ENCODE measurements around the gene SPTBN1. TPM values are rescaled to one million over a fixed set of nuclear protein-coding genes. Genes with fewer than 3 reads are reported as not detected.

Gene SPTBN1
- total RNA-seq, 1 donor from 2014 or later = 224 TPM

DNA sequence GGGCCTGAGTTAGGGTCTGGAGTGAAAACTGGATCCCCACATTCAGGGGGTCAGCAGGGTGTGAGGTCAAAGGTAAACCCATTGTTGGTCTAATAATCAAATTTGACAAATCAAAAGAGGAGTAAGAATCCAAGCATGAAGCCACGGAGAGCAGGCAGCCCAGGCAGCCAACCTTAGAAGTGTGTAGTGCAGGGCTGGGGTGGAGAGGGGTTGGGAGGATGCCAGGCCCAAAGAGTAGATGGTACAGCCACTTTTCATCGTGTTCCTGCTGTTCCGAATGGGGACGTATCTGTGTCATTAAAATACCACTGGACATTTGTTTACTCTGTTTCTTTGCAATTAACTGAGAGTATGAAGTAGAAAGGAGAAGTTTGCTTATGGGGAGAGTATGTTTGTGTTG is 16.5 kb upstream of the SPTBN1 start:
- no peak for DNase-seq (ENCODE audit: low read depth)
- TF ChIP-seq, protein P1, sequence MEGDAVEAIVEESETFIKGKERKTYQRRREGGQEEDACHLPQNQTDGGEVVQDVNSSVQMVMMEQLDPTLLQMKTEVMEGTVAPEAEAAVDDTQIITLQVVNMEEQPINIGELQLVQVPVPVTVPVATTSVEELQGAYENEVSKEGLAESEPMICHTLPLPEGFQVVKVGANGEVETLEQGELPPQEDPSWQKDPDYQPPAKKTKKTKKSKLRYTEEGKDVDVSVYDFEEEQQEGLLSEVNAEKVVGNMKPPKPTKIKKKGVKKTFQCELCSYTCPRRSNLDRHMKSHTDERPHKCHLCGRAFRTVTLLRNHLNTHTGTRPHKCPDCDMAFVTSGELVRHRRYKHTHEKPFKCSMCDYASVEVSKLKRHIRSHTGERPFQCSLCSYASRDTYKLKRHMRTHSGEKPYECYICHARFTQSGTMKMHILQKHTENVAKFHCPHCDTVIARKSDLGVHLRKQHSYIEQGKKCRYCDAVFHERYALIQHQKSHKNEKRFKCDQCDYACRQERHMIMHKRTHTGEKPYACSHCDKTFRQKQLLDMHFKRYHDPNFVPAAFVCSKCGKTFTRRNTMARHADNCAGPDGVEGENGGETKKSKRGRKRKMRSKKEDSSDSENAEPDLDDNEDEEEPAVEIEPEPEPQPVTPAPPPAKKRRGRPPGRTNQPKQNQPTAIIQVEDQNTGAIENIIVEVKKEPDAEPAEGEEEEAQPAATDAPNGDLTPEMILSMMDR (conservative IDR thresholded peaks at IDR 0.05; ENCODE audit: low read depth, low read length) = no peak
- H3K4me3 ChIP-seq (ENCODE audit: low read depth, low read length) = no peak overlapping the region

DNA sequence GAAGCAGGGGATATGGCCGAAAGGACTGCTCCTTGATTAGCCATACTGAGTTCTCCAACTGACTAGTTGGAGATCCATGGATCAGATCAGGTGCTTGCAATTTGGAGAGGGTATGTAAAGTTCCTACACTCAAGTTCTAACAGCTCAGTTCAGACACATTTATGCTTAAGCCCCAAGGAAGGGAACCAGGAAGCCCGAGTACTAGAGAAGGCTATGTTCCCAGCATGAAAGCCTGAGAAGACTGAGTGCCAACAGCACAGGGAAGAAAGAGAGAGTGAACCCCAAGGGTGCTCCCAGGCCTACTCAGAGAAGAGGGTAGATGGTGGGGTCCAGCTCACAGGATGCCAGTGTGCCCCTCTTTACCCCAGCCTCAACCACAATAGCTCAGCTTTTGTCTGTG is 16.1 kb upstream of the SPTBN1 start:
- DNase-seq (ENCODE audit: low read depth) = no peak
- H3K4me3 ChIP-seq (ENCODE audit: low read depth, low read length) = no peak overlapping the region
- TF ChIP-seq, protein P1 (conservative IDR thresholded peaks at IDR 0.05; ENCODE audit: low read depth, low read length) = no peak

DNA sequence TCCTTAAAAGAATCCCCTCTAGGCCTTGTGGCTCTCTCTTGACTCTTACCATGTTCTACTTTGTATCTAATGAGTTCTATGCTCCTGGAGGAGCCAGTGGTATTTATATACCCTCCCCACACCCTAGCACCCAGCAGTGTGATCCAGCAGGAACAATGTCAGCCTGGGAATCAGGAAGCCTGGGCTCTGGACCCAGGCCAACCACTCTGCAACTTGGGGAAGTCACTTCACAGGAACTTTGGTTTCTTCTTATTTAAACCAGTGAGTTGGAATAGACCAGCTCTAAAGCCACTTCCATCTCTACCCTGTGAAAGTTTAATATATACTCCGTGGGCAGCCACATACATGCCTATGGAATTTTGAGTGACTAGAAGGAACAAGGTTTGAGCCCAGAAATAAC is 11.6 kb upstream of the SPTBN1 start:
- H3K4me3 ChIP-seq (ENCODE audit: low read depth, low read length) = no peak overlapping the region
- TF ChIP-seq, protein P1 (conservative IDR thresholded peaks at IDR 0.05; ENCODE audit: low read depth, low read length) = no peak
- no peak for DNase-seq (ENCODE audit: low read depth)

DNA sequence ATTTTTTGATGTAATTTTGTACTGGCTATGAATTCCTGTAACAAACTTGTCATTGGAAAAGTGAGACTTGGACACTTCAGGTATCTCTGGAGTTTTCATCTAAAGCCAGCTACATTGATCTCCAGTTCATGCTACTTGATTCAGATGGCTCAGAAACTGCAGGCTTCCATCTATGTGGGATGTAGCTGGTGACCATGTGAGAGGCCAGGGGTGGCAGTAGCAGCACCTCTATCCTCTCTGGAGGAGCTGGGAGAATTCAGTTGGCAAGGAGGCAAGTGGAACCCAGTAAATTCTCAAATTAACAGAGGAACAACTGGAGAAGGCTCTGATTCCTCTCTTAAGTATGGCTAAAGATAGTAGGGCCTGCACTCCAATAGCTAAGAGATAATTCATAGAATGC is 10.0 kb upstream of the SPTBN1 start:
- no peak overlapping the region for H3K4me3 ChIP-seq (ENCODE audit: low read depth, low read length)
- TF ChIP-seq, protein P1 (conservative IDR thresholded peaks at IDR 0.05; ENCODE audit: low read depth, low read length) = no peak
- DNase-seq (ENCODE audit: low read depth) = no peak

DNA sequence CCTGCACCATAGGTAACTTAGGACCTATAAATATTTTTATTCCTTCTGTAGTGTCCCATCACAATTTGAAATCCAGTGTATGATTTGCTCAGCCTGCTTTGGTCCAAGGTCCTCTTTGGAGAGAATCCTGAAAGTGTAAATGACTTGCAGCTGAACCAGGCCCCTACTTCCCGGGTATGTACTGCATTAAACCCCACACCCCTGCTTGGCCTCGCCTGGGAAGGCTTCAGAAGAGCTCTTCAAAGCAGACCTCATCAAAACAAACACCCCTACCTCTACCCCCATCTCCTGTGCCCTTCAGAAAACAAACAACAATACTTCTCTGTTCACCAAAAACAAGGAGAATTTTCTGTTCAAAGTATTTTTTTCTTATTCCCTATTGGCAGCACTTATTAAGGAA is 9.5 kb upstream of the SPTBN1 start:
- DNase-seq (ENCODE audit: low read depth) = no peak
- no peak overlapping the region for H3K4me3 ChIP-seq (ENCODE audit: low read depth, low read length)
- TF ChIP-seq, protein P1 (conservative IDR thresholded peaks at IDR 0.05; ENCODE audit: low read depth, low read length) = no peak

DNA sequence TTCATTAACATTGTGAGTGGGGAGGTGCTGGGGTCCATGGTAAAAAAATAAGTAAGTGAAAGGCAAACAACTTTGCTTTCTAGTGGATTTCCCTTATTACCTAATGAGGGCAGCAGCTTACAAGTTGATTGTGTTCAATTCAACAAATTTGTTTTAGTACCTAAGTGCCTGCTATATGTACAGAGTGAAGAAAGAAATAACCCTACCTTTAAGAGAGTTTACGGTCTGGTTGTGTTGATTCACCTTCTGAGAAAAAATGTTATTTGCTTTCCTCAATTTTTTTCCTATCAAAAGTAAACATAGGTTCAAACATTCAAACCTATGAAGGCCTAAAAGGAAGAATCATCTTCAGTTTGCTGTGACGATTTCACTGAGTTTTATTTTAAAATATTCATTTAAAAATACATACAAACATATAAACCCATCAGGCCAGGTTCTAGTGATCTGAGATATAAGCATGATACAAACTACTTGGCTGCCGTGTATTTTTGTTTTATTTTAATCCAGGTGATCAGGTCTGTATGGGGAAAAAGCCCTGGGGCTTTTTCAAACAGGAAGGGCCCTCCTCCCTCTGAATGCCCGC is 1.5 kb upstream of the SPTBN1 start:
- TF ChIP-seq, protein P1 (conservative IDR thresholded peaks at IDR 0.05; ENCODE audit: low read depth, low read length) = no peak
- H3K4me3 ChIP-seq (ENCODE audit: low read depth, low read length) = peak overlapping the region; percentile 79
- no peak for DNase-seq (ENCODE audit: low read depth)

DNA sequence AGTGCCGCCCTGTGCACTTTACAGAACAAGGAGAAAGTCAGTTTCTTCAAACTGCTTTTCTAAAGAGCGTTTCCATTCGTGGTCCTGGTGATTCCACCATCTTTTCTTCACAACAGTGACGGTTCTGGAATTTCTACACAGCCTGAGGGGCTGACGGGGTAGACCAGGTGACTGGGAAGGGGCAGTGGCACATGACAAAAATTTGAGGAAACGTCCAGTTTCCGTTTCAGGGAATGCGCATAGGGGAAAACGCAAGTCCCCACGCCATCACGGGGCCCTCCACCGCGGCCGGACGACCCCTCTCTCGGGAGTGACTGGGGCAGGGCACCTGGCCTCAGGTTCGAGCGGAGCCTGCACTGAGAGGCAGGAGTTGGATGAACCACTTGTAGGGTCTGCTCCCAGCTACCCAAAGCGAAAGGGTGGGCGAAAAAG is 980 bp upstream of the SPTBN1 start:
- DNase-seq (ENCODE audit: low read depth) = no peak
- TF ChIP-seq, protein P1 (conservative IDR thresholded peaks at IDR 0.05; ENCODE audit: low read depth, low read length) = no peak
- H3K4me3 ChIP-seq (ENCODE audit: low read depth, low read length) = peak overlapping the region; percentile 79

Measured in epithelial cell of proximal tubule (primary cell).